H9 (cell line): Measurements from ENCODE around the gene DLX2. TPM values are rescaled to one million over a fixed set of nuclear protein-coding genes. Genes with fewer than 3 reads are reported as not detected.

Experiments used
- DNase-seq: peaks from one replicate; pipeline ENCODE4 v3.0.0-alpha.2; 2017
- H2AFZ ChIP-seq: one replicate; pipeline ENCODE4 v1.6.1; 2013; ENCODE audit warnings: mild to moderate bottlenecking, low read length, control low read depth, moderate library complexity
- H2AK5ac ChIP-seq: 2 replicates; pipeline ENCODE4 v1.6.1; 2013; ENCODE audit warnings: low read length, control low read depth, mixed read lengths; ENCODE audit not compliant: insufficient read length
- H2BK120ac ChIP-seq: one replicate; pipeline ENCODE4 v1.6.1; 2013; ENCODE audit warnings: low read depth, mild to moderate bottlenecking, low read length, control low read depth, inconsistent platforms; ENCODE audit not compliant: poor library complexity, severe bottlenecking
- H2BK12ac ChIP-seq: 2 replicates; pipeline ENCODE4 v1.6.1; 2013; ENCODE audit warnings: low read length, control low read depth, mixed read lengths, low read depth; ENCODE audit not compliant: insufficient read length
- H2BK15ac ChIP-seq: 2 replicates; pipeline ENCODE4 v1.6.1; 2013; ENCODE audit warnings: low read depth, low read length, control low read depth
- H2BK20ac ChIP-seq: one replicate; pipeline ENCODE4 v1.6.1; 2013; ENCODE audit warnings: low read depth, mild to moderate bottlenecking, low read length, control low read depth, inconsistent platforms; ENCODE audit not compliant: poor library complexity, severe bottlenecking
- H2BK5ac ChIP-seq: 2 replicates; pipeline ENCODE4 v1.6.1; 2013; ENCODE audit warnings: low read length, control low read depth, mixed read lengths; ENCODE audit not compliant: insufficient read length
- H3K14ac ChIP-seq: 2 replicates; pipeline ENCODE4 v1.6.1; 2013; ENCODE audit warnings: low read length, control low read depth; ENCODE audit not compliant: insufficient read depth
- H3K18ac ChIP-seq: 2 replicates; pipeline ENCODE4 v1.6.1; 2013; ENCODE audit warnings: low read depth, mild to moderate bottlenecking, mixed read lengths, low read length, control low read depth; ENCODE audit not compliant: insufficient read length
- H3K23ac ChIP-seq: 2 replicates; pipeline ENCODE4 v1.6.1; 2013; ENCODE audit warnings: low read length, control low read depth, mixed read lengths, low read depth; ENCODE audit not compliant: insufficient read length
- H3K23me2 ChIP-seq: 2 replicates; pipeline ENCODE4 v1.6.1; 2013; ENCODE audit warnings: low read depth, mild to moderate bottlenecking, mixed read lengths, low read length, control low read depth; ENCODE audit not compliant: insufficient read length, poor library complexity, severe bottlenecking
- H3K27ac ChIP-seq: 2 replicates; pipeline ENCODE4 v1.5.1; 2013; ENCODE audit warnings: low read length, control low read depth, mixed read lengths, low read depth; ENCODE audit not compliant: insufficient read length
- H3K27me3 ChIP-seq: 2 replicates; pipeline ENCODE4 v1.6.1; 2013; ENCODE audit warnings: low read length, control low read depth, inconsistent platforms; ENCODE audit not compliant: insufficient read depth
- H3K4ac ChIP-seq: 2 replicates; pipeline ENCODE4 v1.6.1; 2013; ENCODE audit warnings: low read depth, mild to moderate bottlenecking, control low read depth, inconsistent platforms, low read length, moderate library complexity
- H3K4me1 ChIP-seq: 2 replicates; pipeline ENCODE4 v1.6.1; 2013; ENCODE audit warnings: low read length, control low read depth, inconsistent platforms; ENCODE audit not compliant: insufficient read depth
- H3K4me2 ChIP-seq: 2 replicates; pipeline ENCODE4 v1.6.1; 2013; ENCODE audit warnings: low read length, control low read depth, mixed read lengths; ENCODE audit not compliant: insufficient read length, insufficient read depth
- H3K56ac ChIP-seq: 2 replicates; pipeline ENCODE4 v1.6.1; 2013; ENCODE audit warnings: low read depth, mild to moderate bottlenecking, mixed read lengths, low read length, control low read depth; ENCODE audit not compliant: insufficient read length
- H3K79me1 ChIP-seq: 2 replicates; pipeline ENCODE4 v1.6.1; 2013; ENCODE audit warnings: low read depth, mild to moderate bottlenecking, moderate library complexity, low read length, control low read depth, inconsistent platforms; ENCODE audit not compliant: insufficient read depth, poor library complexity, severe bottlenecking
- H3K79me2 ChIP-seq: 2 replicates; pipeline ENCODE4 v1.6.1; 2013; ENCODE audit warnings: low read length, control low read depth, inconsistent platforms; ENCODE audit not compliant: insufficient read depth
- H3K9ac ChIP-seq: 2 replicates; pipeline ENCODE4 v1.6.1; 2013; ENCODE audit warnings: low read length, control low read depth, mixed read lengths; ENCODE audit not compliant: insufficient read length; ENCODE audit errors: extremely low read depth
- H3K9me3 ChIP-seq: one replicate; pipeline ENCODE4 v1.6.1; 2013; ENCODE audit warnings: low read depth, low read length, inconsistent platforms; ENCODE audit not compliant: control insufficient read depth
- H3T11ph ChIP-seq: one replicate; pipeline ENCODE4 v1.6.1; 2013; ENCODE audit warnings: mild to moderate bottlenecking, low read length, control low read depth, inconsistent platforms
- H4K20me1 ChIP-seq: one replicate; pipeline ENCODE4 v1.6.1; 2013; ENCODE audit not compliant: control insufficient read depth, insufficient read length, insufficient read depth
- H4K5ac ChIP-seq: 2 replicates; pipeline ENCODE4 v1.6.1; 2013; ENCODE audit warnings: low read depth, mild to moderate bottlenecking, mixed read lengths, low read length, control low read depth; ENCODE audit not compliant: insufficient read length
- H4K8ac ChIP-seq: replicated peaks from 2 replicates; pipeline ENCODE4 v1.6.1; 2013; ENCODE audit warnings: low read length, control low read depth, mixed read lengths, low read depth; ENCODE audit not compliant: insufficient read length
- H4K91ac ChIP-seq: 2 replicates; pipeline ENCODE4 v1.6.1; 2013; ENCODE audit warnings: low read depth, mild to moderate bottlenecking, moderate library complexity, mixed read lengths, low read length, control low read depth; ENCODE audit not compliant: insufficient read length
- H3K27ac Mint-ChIP-seq, 3 experiments: 2 replicates in 2 of 3; 3 replicates in 1 of 3; pipeline ENCODE4 v1.8.0; 2020 to 2021; ENCODE audit warnings: mixed read lengths in 3 of 3, mild to moderate bottlenecking in 1 of 3, moderate library complexity in 1 of 3
- H3K27me3 Mint-ChIP-seq: 2 replicates; pipeline ENCODE4 v1.8.0; 2021; ENCODE audit warnings: low read depth, mild to moderate bottlenecking, moderate library complexity, mixed read lengths
- H3K36me3 Mint-ChIP-seq, 3 experiments: 2 replicates in 2 of 3; 3 replicates in 1 of 3; pipeline ENCODE4 v1.8.0; 2020 to 2021; ENCODE audit warnings: low read depth in 3 of 3, mixed read lengths in 3 of 3; ENCODE audit not compliant: insufficient read depth in 1 of 3
- H3K4me1 Mint-ChIP-seq, 2 experiments: 2 replicates each; pipeline ENCODE4 v1.8.0; 2020; ENCODE audit warnings: mixed read lengths in 2 of 2
- H3K4me3 Mint-ChIP-seq, 2 experiments: 2 replicates in 1 of 2; 3 replicates in 1 of 2; pipeline ENCODE4 v1.8.0; 2020 to 2021; ENCODE audit warnings: mild to moderate bottlenecking in 2 of 2, mixed read lengths in 2 of 2, moderate library complexity in 1 of 2
- H3K9me3 Mint-ChIP-seq, 2 experiments: 2 replicates in 1 of 2; 3 replicates in 1 of 2; pipeline ENCODE4 v1.8.0; 2020; ENCODE audit warnings: mild to moderate bottlenecking in 2 of 2, mixed read lengths in 2 of 2, moderate library complexity in 1 of 2
- total RNA-seq: library from RNA; stranded (reverse); gene quantifications from 2 replicates; pipeline ENCODE4 v1.2.1, GENCODE V29; 2021
- TF ChIP-seq, protein P1 (sequence below): fragments of 200-600 bp; sonication (generic); conservative IDR thresholded peaks from 3 replicates; pipeline ENCODE4 v1.8.0; 2021; ENCODE audit warnings: antibody characterized with exemption, mild to moderate bottlenecking

DLX2 gene
- total RNA-seq, 1 experiment from 2014 or later: not detected

- no peak overlapping the region for H2BK120ac ChIP-seq
- Mint-ChIP-seq H3K27me3 (peaks cover 19% of the 10 kb centered on the region), H3K4me1 (peaks cover 16 to 29% of the 10 kb centered on the region in 2 experiments)
Observed at GRCh38 chr2:172128484-172128883, 25.8 kb upstream of the DLX2 start.

More at GRCh38 chr2:172128484-172128883, 25.8 kb upstream of the DLX2 start:
- Histone ChIP-seq H2AFZ (no peak overlapping the region), H3K9me3 (no peaks in the 10 kb centered on the region), H3K79me2 (no peaks in the 10 kb centered on the region), H3K27me3 (peaks cover 2% of the 10 kb centered on the region; the same call in 1 of the 2 replicates), H4K20me1 (no peaks in the 10 kb centered on the region), H3K4ac (no peak overlapping the region), H2AK5ac (no peak overlapping the region), H4K5ac (no peak overlapping the region), H2BK5ac (no peak overlapping the region), H4K91ac (no peak overlapping the region), H4K8ac (no peak overlapping the region), H2BK12ac (no peak overlapping the region), H3K4me2 (no peak overlapping the region), H3K14ac (no peak overlapping the region), H3K18ac (no peak overlapping the region), H3K79me1 (no peaks in the 10 kb centered on the region), H3K56ac (no peak overlapping the region), H3K4me1 (peaks cover 4% of the 10 kb centered on the region; the same call in 1 of the 2 replicates), H3T11ph (no peak overlapping the region), H3K23me2 (no peaks in the 10 kb centered on the region), H2BK15ac (no peak overlapping the region), H3K23ac (no peak overlapping the region), H3K9ac (no peak overlapping the region), H3K27ac (no peak overlapping the region), H2BK20ac (no peak overlapping the region)
- Mint-ChIP-seq H3K4me3 (no peak overlapping the region), H3K27ac (no peak overlapping the region), H3K9me3 (peaks cover 7 to 21% of the 10 kb centered on the region in 2 experiments), H3K36me3 (peaks cover 0 to 22% (median 0%) of the 10 kb centered on the region in 3 experiments; a peak in 4 of 7 replicates)
- no peak for DNase-seq
- TF ChIP-seq, protein P1, sequence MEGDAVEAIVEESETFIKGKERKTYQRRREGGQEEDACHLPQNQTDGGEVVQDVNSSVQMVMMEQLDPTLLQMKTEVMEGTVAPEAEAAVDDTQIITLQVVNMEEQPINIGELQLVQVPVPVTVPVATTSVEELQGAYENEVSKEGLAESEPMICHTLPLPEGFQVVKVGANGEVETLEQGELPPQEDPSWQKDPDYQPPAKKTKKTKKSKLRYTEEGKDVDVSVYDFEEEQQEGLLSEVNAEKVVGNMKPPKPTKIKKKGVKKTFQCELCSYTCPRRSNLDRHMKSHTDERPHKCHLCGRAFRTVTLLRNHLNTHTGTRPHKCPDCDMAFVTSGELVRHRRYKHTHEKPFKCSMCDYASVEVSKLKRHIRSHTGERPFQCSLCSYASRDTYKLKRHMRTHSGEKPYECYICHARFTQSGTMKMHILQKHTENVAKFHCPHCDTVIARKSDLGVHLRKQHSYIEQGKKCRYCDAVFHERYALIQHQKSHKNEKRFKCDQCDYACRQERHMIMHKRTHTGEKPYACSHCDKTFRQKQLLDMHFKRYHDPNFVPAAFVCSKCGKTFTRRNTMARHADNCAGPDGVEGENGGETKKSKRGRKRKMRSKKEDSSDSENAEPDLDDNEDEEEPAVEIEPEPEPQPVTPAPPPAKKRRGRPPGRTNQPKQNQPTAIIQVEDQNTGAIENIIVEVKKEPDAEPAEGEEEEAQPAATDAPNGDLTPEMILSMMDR: no peak
